Activated T-cell treated with anti-CD3 and anti-CD28 coated beads for 1 hour (primary cell): Measurements from ENCODE around the gene SMIM12.
"Not testable (repeated sequence)": the region's sequence is repeated elsewhere in the genome, so short reads cannot be mapped to it uniquely, and the experiment has no call there.

ENCODE experiments used
- DNase-seq: peaks from one replicate; pipeline ENCODE4 v3.0.0-alpha.2; 2020; ENCODE audit warnings: low read depth

The SMIM12 gene

DNA sequence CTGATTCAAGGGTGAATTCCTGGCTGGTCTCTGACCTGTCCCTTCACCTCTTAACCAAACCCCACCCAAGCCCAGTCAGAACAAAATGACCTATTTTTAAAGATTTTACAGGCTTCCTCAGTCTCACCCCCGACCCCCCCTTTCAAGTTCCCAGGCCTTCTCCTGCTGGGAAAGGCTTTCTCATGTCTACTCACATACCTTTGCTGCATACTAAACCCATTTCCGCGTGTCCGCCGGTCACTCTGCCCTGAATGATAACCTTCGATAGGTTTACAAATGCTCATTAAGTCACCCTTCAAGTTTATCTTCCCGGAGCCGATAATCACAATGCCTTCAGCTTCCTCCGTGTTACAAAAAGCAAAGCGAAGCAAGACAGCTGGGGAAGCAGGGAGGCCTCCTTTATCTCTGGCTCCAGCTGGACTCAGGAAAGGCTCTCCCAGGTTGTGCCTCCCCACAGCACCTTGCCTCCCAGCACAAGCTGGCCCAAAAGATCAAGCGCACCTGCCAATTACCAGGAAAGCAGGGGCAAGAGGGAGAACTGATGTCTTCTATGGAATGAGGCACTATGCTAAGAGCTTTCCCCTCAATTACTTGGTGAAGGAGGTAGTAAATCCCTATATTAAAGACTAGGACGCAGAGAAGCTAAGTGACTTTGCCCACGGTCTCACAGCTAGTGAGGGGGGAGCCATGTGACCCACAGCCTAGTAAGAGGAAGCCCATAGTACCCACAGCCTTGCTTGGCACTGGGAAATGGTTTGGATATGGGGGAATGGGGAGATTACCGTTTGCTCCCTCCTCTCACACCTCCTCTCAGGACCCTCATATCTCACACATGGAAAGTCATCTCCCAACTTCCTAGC is 15.9 kb downstream of the SMIM12 start:
- DNase-seq = no peak

DNA sequence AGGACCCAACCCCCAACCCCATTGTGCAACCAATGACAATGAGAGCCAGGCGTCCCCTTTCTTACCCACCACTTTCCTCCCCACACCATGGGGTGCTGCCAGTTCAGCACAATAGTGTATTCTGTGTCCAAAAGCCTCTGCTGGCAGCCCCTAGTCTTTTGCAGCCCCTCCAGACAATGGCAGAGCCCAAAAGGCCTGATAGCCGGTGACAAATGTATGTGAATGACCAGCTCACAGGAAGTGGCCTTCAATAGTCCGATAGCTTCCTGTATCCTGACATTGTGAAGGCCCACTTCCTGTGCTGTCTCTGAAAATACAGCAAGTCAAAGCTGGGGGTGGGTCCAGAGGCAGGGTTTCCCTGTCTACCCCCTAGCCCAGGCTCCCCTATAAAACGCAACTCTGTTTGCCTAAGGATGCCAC is 16.6 kb downstream of the SMIM12 start:
- DNase-seq = no peak

DNA sequence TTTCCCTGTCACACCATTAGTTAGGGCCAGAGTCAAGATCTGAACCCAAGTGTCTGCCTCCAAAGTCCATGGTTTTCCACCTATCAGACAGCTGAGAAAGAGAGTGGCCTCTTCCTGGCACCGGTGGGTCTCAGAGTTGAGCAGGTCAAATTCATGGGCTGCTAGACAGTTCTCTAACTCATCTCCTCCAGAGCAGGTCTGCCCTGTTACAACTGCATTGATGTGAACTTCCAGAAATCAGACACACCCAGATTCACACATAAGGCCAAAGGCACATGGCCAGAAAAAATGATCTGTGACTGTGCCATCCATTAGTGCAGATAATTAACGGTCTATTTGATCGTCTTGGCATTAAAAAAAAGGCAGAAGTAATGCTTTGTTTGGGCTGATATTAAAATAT is 17.5 kb downstream of the SMIM12 start:
- DNase-seq = no peak

DNA sequence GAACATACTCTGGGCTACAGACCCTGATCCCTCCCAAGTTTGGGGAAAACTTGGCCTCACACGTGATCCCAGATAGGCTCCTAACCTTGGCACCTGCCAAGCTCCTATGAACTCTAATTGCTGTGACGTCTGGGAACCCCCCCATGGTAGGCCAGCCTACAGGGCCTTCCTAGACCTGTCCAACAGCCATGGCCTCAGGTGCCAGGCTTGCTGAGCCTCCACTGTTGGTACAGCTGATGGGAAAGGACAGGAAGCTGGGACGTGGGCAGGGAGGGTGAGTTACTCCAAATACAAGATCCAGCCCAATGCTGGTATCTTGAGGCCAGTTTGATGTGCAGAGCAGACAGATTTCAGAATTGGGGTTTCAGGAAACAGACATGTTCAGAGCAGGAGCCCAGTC is 19.1 kb downstream of the SMIM12 start:
- DNase-seq = no peak

DNA sequence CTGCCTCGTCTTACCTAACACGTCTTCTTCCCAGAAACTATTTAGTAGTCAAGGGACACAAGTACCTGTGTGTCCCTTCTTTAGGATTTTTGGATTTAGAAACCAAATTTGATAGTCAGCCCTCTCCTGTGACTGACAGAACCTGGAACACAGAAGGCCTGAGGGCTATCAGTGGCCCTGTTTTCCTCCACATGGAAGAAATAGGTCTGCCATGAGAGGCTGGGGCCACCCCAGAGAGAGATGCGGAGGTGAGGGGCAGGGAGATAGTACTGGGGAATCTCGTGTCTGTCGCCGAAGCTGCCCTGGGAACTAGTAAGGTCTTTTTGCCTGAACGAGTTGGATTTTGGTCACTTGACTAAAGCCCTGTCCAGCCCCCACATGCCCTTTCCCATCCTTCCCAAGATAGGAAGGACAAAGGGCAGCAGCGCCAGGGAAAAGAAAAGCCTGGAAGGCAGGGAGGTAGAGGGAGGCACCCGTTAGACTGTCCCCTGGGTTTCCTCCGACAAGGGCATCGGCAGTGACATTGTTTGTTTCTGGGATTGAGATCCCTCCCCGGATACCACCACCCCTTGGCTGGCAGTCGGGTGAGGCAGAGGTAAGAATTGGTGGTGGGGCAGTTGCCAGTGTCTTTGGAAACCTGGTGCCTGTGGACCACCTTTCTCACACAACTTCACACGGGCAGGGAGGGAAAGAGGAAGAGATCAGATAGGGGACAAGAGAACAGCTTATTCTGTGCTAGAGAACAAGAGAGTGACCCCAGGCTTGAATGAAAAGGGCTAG is 19.8 kb downstream of the SMIM12 start:
- DNase-seq = no peak

DNA sequence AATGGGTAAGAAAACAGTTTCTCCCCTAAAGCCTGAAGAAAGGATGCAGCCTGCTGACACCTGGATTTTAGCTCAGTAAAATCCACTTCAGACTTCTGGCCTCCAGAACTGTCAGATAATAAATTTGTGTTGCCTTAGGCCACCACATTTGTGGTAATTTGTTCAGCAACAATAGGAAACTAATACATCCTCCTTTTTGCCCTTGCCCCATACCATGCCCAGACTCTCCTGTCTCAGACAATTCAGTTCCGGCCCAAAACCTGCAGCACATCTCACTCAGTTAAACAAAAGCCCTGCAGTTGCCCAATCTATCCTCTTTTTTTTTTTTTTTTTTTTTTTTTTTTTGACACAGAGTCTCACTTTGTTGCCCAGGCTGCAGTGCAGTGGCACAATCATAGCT is 25.8 kb downstream of the SMIM12 start:
- no peak for DNase-seq

DNA sequence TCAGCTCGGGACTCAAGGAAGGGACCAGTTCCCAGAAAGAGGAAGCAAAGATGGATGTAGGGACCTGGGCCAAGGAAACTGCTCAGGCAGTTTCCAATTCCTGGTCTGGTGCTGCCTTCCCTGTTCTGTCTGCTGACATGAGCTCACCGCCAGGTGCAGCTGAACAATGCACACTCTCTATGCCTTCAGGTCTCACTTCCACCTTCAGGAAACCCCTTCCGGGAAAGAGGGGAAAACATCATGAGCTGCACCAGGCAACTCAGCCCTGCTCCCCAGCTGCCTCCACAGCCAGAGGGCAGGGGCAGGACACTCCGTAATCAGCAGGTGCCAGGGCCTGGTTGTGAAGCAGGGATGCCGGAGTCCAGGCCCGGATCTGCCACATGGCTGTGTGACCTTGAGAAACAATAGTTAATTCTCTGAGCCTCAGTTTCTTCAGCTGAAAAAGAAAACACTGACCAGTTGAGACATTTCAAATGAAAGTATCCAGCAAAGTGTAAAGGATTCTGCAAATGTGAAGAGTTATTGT is 27.8 kb downstream of the SMIM12 start:
- DNase-seq = no peak

DNA sequence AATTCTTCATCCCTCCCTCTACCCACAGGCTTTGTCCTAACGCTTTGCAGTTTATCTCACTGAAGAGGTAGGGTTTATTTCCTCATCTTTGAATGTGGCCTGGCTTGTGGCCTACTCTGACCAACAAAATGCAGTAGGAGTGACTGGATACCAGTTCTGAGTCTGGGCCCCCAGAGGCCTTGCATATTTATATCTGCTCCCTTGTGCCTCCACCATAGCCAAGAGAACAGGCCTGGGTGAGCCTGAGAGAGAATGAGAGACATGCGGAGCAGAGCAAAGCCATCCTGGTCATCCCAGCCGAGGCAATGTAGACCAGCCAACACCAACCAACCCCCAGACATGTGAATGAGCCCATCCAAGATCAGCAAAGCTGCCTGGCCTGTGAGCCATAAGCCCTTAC is 30.3 kb downstream of the SMIM12 start:
- no peak for DNase-seq

DNA sequence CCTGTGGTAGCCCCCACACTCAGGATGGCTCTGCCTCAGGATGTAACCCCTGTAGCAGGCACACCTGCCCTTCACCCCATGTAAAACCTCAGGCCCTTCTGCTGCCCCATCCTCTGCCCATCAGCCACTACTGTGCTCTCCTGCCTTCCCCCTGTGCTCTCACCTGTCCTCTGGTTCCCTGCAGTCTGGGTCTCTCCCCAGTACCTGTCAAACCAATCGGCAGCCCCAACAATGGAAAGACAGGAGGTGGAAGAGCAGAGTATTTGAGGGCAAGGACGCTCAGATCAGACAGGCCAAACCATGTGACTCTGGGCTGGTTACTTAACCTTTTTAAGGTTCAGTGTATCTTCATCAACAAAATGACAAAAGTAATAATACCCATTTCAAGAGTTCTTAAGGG is 30.9 kb downstream of the SMIM12 start:
- no peak for DNase-seq

DNA sequence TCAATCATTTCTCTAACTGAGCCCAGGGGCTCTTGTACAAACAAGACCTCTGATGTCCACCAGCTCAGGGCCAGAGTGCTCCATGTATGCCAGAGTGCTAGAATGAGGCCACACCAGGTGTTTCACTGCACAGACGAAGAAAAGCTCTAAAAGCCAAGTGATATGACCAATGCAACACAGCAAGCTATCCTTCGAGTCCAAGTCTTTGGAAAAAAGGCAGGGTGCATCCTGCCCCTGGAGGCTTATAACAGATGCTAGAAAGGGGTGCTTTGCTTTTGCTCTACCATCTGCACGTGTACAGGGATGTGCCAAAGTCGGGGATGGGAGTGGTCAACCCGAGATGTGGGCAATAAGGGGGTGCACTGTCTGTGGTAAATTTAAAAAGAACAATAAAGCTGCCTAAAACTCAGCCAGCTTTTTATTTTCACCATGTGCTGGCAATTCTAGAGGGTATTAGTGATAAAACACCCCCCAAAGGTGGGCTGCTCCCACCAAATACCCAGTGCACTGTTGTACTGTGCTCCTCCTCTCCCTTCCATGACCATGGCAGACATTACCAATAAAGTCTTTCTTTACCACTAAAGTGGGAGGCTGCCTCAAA is 32.1 kb downstream of the SMIM12 start:
- DNase-seq = no peak

DNA sequence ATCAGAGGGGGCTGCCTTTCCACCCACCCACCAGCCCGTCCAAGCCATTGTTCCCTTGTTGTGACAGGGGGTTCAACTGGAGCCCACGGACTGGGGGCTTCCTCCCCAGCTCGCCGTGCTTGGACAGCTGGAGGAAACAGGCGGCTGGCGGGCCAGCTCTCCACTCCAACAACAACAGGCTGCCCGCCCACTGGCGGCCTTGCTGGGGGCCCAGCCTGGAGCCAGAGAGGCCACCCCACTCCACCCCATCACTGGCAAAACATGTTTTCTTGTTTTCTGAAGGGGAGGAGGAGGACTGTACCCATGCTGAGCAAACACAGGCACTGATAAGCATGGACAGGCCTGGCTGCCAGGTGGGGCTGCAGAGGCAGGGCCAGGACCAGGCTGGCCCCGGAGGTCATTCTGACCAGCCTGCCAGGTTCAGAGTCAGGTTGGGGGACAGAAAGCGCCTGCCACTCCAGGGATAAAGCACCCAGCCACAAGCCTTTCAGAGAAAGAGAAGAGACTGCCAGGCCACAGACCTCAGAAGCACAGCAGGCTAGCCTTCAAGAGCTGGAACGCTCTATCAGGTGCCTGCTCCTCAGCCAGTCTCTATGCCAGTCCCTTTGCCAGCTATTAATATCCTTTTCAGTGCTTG is 34.0 kb downstream of the SMIM12 start:
- DNase-seq = no peak

DNA sequence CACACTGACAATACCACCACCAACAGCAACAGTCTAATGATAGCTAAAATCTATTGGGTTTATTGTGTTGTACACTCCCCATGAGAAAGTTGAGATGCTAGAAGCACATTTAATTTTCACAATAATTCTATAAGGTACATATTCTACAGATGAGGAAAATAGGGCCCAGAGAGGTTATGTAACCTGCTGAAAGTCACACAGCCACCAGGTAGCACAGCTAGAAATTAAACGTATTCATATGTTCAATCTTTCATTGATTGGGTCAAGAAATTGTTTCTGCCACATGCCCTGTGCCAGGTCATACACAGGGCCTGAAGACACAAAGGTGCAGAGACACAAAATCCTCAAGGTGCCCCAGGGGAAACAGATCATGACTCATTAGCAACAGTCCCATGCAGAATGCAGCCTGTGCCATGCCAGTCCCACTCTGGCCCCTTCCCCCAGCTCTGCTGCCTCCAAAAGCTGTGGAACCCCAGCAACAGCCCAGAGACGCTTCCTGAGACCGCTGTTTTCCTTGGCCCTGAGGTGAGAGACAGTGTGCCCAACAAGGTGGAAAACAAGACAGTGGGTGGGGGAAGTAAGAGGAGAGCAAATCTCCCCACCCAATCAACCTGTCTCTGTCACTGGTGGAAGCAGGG is 34.6 kb downstream of the SMIM12 start:
- DNase-seq = no peak

DNA sequence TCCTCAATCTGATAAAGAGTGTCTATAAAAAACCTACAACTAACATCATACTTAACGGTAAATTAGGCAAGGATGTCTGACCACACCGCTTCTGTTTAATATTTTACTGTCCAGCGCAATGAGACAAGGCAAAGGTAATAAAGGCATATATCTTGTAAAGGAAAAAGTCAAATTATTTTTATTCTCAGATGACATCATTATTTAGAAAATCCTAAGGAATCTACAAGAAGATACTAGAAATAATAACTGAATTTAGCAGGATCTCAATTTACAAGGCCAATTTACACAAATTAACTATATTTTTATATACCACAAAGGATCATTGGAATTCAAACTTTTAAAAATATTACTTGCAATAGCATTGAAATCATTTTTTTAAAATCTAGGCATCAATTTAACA is 37.3 kb downstream of the SMIM12 start:
- DNase-seq = no peak

DNA sequence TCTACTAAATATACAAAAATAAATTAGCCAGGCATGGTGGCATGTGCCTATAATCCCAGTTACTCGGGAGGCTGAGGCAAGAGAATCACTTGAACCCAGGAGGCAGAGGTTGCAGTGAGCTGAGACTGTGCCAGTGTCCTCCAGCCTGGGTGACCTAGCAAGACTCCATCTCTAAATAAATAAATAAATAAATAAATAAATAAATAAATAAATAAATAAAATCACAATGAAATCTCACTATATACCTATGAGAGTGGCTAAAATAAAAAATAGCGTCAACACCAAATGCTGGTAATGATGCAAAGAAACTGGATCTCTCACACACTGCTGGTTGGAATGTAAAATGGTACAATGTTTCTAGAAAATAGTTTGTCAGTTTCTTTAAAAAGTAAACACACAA is 40.7 kb downstream of the SMIM12 start:
- DNase-seq = not testable (repeated sequence)

DNA sequence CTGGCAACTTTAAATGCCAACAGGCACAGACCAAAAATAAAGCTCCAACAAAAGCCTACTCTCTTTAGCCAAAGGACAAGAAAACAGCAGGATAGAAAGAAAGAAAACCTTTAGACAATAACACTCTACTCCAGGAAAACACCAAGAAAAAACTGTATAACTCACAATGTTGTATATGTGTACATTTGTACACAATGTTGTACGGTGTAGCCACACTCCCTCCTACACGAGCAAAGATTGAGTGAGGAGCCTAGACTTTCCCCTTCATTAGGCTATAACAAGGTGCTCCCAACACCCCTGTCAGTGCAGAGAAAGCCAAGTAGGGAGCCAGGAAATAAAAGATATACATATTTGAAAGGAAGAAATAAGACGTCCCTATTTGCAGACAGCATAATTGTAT is 42.8 kb downstream of the SMIM12 start:
- DNase-seq = no peak

DNA sequence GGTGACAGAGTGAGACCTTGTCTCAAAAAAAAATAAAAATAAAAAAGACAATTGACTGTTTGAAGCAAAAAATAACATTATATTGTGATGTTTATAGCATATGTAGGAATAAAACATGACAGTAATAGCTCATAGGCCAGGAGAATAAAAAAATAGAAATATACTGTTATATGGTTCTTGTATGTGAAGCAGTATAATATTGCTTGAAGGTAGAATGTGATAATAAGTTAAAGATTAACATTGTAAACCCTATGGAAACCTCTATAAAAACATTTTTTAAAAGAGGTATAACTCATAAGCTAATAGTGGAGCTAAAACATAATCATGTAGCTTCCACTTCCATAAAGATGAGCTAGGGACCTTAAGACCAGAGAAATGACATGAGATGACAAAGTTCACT is 43.2 kb downstream of the SMIM12 start:
- no peak for DNase-seq

DNA sequence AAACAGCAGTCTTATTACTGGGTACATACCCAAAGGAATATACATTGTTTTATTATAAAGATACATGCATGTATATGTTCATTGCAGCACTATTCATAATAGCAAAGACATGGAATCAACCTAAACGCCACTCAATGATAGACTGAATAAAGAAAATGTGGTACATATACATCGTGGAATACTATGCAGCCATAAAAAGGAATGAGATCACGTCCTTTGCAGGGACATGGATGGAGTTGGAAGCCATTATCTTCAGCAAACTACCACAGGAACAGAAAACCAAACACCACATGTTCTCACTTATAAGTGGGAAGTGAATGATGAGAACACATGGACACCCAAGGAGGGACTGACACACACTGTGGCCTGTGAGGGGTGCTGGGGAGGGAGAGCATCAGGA is 48.8 kb downstream of the SMIM12 start:
- DNase-seq = not testable (repeated sequence)

DNA sequence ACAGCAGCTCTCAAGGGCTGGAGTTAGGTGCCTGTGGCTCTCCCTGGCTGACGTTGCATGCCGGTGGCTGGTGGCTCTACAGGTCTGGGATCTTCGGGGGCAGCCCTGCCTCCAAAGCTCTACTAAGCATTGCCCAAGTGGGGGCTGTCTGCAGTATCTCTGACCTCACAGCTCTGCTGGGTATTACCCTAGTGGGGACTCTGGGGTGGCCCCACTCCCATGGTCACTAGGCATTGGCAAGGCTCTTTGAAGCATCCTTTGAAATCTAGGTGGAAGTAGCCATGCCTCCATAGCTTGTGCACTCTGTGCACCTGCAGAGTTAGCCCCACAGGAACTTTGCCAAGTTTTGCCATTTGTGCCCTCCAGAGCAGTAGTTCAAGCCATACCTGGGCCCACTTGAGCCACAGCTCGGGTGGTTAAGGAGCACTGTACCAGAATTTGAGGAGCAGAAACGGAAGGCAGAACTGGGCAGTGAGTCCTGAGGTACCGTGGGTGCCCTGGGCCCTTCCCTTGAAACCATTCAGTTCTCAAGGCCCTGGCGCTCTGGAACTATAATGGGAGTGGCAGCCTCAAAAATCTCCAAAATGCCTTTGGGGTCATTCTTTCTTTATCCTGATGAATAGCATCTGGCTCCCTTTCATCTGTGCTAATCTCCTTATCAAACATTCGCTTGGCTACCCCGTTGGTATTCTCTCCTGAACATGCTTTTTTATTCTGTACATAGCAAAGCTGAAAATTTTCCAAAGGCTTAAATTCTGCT is 51.3 kb downstream of the SMIM12 start:
- DNase-seq = no peak

DNA sequence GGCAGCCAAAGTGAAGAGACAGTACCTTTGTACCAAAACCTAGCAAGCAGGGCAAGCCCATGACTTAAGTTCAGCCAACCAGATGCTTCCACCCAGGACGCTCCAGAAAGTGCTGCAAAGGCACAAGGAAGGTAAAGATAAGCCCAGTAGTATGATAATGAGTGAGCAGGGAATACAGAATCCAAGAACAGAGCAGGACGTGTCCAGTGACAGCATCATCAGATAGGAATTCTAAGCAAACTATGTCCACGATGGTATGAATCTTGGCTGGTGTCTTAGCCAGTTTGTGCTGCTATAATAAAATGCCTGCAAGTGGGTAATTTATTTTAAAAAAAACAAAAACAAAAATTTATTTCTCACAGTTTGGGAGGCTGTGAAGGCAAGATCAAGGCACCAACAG is 53.2 kb downstream of the SMIM12 start:
- no peak for DNase-seq

DNA sequence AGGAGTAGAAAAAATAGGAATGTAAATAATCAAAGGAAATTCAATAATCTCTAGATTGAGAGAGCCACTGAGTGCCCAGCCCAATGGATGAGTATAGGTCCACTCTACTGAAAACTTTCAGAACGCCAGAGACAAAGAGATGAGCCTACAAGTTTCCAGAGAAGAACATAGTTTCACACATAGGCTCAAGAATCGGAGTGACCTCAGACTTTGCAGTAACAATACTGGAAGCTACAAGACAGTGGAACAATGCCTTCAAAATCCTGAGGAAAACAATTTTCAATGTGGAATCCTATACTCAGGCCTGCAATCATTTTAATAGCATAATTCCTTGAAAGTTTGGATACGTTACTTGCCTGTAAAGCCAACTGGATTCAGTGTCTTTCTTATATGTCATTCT is 55.8 kb downstream of the SMIM12 start:
- DNase-seq = no peak
